ENCODE data around the gene MAPK1. TPM values are rescaled to one million over a fixed set of nuclear protein-coding genes. Genes with fewer than 3 reads are reported as not detected.
A peak's percentile ranks its signal among the peaks of the same experiment; 100 is the strongest.

Gene MAPK1
- total and polyA plus RNA-seq, 9 of the 15 experiments (the other 6 are each of a cell fraction or from before 2014, with no cell fraction given), result 46.3 to 575 (median 283) TPM

DNA sequence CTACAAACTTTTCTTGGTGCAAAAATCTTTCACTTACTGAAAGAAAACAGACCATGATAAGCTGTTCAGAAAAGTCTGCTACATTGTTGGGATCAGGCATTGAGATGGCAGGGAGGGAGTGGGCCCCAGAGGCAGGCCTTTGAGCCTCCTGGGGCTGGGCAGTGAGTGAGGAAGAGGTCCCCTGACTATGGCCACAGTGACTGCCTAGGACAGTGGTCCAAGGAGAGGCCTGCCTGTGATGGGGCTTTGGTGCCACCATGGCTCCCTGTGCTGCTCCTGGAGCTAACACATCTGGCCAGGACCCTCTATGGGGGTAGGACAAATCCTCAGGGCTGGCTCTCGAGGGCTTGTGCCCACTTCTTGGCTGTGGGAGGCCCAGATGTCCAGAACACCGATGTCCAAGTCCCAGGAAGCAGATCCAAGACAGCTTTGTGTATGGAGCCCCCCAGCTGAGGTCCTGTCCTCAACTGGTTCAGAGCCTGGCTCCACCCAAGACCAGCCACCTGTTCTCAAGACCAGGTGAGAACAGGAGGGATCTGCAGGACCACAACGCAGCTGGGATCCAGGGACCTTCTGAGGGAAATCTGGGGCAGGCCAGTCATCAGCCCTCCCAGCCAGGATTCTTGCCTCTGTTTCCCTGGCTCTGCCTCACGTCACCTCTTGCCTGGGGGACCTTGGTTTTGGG is 48.3 kb upstream of the MAPK1 start (continued):
- TF ChIP-seq, protein P1, sequence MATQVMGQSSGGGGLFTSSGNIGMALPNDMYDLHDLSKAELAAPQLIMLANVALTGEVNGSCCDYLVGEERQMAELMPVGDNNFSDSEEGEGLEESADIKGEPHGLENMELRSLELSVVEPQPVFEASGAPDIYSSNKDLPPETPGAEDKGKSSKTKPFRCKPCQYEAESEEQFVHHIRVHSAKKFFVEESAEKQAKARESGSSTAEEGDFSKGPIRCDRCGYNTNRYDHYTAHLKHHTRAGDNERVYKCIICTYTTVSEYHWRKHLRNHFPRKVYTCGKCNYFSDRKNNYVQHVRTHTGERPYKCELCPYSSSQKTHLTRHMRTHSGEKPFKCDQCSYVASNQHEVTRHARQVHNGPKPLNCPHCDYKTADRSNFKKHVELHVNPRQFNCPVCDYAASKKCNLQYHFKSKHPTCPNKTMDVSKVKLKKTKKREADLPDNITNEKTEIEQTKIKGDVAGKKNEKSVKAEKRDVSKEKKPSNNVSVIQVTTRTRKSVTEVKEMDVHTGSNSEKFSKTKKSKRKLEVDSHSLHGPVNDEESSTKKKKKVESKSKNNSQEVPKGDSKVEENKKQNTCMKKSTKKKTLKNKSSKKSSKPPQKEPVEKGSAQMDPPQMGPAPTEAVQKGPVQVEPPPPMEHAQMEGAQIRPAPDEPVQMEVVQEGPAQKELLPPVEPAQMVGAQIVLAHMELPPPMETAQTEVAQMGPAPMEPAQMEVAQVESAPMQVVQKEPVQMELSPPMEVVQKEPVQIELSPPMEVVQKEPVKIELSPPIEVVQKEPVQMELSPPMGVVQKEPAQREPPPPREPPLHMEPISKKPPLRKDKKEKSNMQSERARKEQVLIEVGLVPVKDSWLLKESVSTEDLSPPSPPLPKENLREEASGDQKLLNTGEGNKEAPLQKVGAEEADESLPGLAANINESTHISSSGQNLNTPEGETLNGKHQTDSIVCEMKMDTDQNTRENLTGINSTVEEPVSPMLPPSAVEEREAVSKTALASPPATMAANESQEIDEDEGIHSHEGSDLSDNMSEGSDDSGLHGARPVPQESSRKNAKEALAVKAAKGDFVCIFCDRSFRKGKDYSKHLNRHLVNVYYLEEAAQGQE (IDR thresholded peaks at IDR 0.05; ENCODE audit: borderline replicate concordance), result no peak
- TF ChIP-seq, protein P1 (CRISPR knock-in tag; IDR thresholded peaks at IDR 0.05; ENCODE audit: low read depth), result 0 out of 2 replicates have a peak, but pooled peaks have one; percentile 27
- TF ChIP-seq KHSRP (IDR thresholded peaks at IDR 0.05), result no peak
- TF ChIP-seq FOXK2 (conservative IDR thresholded peaks at IDR 0.05 in 1 of 2, IDR thresholded peaks at IDR 0.05 in 1 of 2; ENCODE audit: low read depth in 2 of 2), result no peak
- TF ChIP-seq, protein P2, sequence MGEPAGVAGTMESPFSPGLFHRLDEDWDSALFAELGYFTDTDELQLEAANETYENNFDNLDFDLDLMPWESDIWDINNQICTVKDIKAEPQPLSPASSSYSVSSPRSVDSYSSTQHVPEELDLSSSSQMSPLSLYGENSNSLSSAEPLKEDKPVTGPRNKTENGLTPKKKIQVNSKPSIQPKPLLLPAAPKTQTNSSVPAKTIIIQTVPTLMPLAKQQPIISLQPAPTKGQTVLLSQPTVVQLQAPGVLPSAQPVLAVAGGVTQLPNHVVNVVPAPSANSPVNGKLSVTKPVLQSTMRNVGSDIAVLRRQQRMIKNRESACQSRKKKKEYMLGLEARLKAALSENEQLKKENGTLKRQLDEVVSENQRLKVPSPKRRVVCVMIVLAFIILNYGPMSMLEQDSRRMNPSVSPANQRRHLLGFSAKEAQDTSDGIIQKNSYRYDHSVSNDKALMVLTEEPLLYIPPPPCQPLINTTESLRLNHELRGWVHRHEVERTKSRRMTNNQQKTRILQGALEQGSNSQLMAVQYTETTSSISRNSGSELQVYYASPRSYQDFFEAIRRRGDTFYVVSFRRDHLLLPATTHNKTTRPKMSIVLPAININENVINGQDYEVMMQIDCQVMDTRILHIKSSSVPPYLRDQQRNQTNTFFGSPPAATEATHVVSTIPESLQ (CRISPR knock-in tag; IDR thresholded peaks at IDR 0.05), result no peak
- TF ChIP-seq, protein P3, sequence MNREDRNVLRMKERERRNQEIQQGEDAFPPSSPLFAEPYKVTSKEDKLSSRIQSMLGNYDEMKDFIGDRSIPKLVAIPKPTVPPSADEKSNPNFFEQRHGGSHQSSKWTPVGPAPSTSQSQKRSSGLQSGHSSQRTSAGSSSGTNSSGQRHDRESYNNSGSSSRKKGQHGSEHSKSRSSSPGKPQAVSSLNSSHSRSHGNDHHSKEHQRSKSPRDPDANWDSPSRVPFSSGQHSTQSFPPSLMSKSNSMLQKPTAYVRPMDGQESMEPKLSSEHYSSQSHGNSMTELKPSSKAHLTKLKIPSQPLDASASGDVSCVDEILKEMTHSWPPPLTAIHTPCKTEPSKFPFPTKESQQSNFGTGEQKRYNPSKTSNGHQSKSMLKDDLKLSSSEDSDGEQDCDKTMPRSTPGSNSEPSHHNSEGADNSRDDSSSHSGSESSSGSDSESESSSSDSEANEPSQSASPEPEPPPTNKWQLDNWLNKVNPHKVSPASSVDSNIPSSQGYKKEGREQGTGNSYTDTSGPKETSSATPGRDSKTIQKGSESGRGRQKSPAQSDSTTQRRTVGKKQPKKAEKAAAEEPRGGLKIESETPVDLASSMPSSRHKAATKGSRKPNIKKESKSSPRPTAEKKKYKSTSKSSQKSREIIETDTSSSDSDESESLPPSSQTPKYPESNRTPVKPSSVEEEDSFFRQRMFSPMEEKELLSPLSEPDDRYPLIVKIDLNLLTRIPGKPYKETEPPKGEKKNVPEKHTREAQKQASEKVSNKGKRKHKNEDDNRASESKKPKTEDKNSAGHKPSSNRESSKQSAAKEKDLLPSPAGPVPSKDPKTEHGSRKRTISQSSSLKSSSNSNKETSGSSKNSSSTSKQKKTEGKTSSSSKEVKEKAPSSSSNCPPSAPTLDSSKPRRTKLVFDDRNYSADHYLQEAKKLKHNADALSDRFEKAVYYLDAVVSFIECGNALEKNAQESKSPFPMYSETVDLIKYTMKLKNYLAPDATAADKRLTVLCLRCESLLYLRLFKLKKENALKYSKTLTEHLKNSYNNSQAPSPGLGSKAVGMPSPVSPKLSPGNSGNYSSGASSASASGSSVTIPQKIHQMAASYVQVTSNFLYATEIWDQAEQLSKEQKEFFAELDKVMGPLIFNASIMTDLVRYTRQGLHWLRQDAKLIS (CRISPR knock-in tag; IDR thresholded peaks at IDR 0.05), result no peak
- peak; percentile 90 for TF ChIP-seq PHB (CRISPR knock-in tag; IDR thresholded peaks at IDR 0.05)
- TF ChIP-seq ZBED1 (IDR thresholded peaks at IDR 0.05), result no peak
- TF ChIP-seq ZFX (CRISPR knock-in tag; IDR thresholded peaks at IDR 0.05), result no peak
- TF ChIP-seq, protein P4, sequence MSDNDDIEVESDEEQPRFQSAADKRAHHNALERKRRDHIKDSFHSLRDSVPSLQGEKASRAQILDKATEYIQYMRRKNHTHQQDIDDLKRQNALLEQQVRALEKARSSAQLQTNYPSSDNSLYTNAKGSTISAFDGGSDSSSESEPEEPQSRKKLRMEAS (CRISPR knock-in tag; IDR thresholded peaks at IDR 0.05), result peak; percentile 17; the same call in 1 of the 2 replicates
- no peak for TF ChIP-seq EP300 (IDR thresholded peaks at IDR 0.05; ENCODE audit: low read length)
